ENCODE data around the gene ADAM15. TPM values are rescaled to one million over a fixed set of nuclear protein-coding genes. Genes with fewer than 3 reads are reported as not detected.

Gene ADAM15
- total RNA-seq, 4 donors from 2014 or later: 135 to 194 (median 183) TPM

- no peaks in the 10 kb centered on the region for H3K36me3 ChIP-seq
- 67 to 86% methylated on average over 1 of the region's 1 CpG for WGBS, 2 donors
- no peaks in the 10 kb centered on the region for H3K9me3 ChIP-seq
- TF ChIP-seq POLR2A (IDR thresholded peaks at IDR 0.05) (no peak), CTCF (IDR thresholded peaks at IDR 0.05) (no peak)
- intact Hi-C loops (cut with DNase I): no loop called here
- DNase-seq: no peak
- H3K27ac ChIP-seq: no peak overlapping the region
- H3K27me3 ChIP-seq: peaks cover 0 to 28% (median 12%) of the 10 kb centered on the region in 4 donors
- H3K4me3 ChIP-seq: no peak overlapping the region
- peaks cover 37 to 70% (median 39%) of the 10 kb centered on the region in 3 donors for H3K4me1 ChIP-seq
Measured at GRCh38 chr1:155076371-155076770, 25.3 kb downstream of the ADAM15 start.

GRCh38 chr1:155077346-155077745 is 26.2 kb downstream of the ADAM15 start:
- TF ChIP-seq CTCF (IDR thresholded peaks at IDR 0.05) (no peak), POLR2A (IDR thresholded peaks at IDR 0.05) (no peak)
- Histone ChIP-seq H3K36me3 (no peaks in the 10 kb centered on the region), H3K9me3 (no peaks in the 10 kb centered on the region), H3K4me1 (peaks cover 42 to 70% (median 48%) of the 10 kb centered on the region in 3 donors), H3K27ac (peak overlapping the region; percentile 14 to 82 (median 52)), H3K4me3 (no peak overlapping the region), H3K27me3 (peaks cover 0 to 38% (median 15%) of the 10 kb centered on the region in 4 donors)
- intact Hi-C loops (cut with DNase I): no loop called here
- 89% methylated on average over 3 of the region's 3 CpGs; no CpG with 5 or more reads in 1 of the 2 donors for WGBS, 2 donors
- DNase-seq: no peak

GRCh38 chr1:155077758-155078445 is 26.8 kb downstream of the ADAM15 start:
- H3K36me3 ChIP-seq: no peaks in the 10 kb centered on the region
- peak overlapping the region in 2 of 4 donors; percentile 61 to 65 for H3K4me3 ChIP-seq
- DNase-seq: no peak
- H3K27ac ChIP-seq: peak overlapping the region; percentile 14 to 90 (median 73)
- H3K27me3 ChIP-seq: peaks cover 0 to 44% (median 19%) of the 10 kb centered on the region in 4 donors
- intact Hi-C loops (cut with DNase I): no loop called here
- H3K4me1 ChIP-seq: peaks cover 47 to 70% (median 53%) of the 10 kb centered on the region in 3 donors
- no peak for TF ChIP-seq POLR2A (IDR thresholded peaks at IDR 0.05)
- no peak for TF ChIP-seq CTCF (IDR thresholded peaks at IDR 0.05)
- H3K9me3 ChIP-seq: no peaks in the 10 kb centered on the region
- WGBS, 2 donors: 29% methylated on average over 1 of the region's 4 CpGs; no CpG with 5 or more reads in 1 of the 2 donors

- Histone ChIP-seq H3K36me3 (no peaks in the 10 kb centered on the region), H3K4me1 (peaks cover 54 to 70% (median 55%) of the 10 kb centered on the region in 3 donors), H3K27me3 (peaks cover 0 to 51% (median 20%) of the 10 kb centered on the region in 4 donors), H3K4me3 (peak within 1 kb of the TSS; percentile 61 to 71 (median 64)), H3K9me3 (no peaks in the 10 kb centered on the region), H3K27ac (peak within 1 kb of the TSS; percentile 14 to 90 (median 80))
- peak in 2 of 4 donors; percentile 47 to 77 for TF ChIP-seq POLR2A (IDR thresholded peaks at IDR 0.05)
- TF ChIP-seq CTCF (IDR thresholded peaks at IDR 0.05): no peak
- no peak for DNase-seq
- 11% methylated on average over 1 of the region's 59 CpGs; no CpG with 5 or more reads in 1 of the 2 donors for WGBS, 2 donors
- intact Hi-C loops (cut with DNase I): no loop called here
Measured at GRCh38 chr1:155078469-155079209, 27.5 kb downstream of the ADAM15 start, which contains the start of gene EFNA3. Gene EFNA3, plus strand, starts transcription at chr1:155078837. Its CDS starts 105 bp downstream, at chr1:155078942.

GRCh38 chr1:155079210-155079486 is 28.0 kb downstream of the ADAM15 start:
- no peaks in the 10 kb centered on the region for H3K9me3 ChIP-seq
- H3K27me3 ChIP-seq: peaks cover 0 to 56% (median 20%) of the 10 kb centered on the region in 4 donors
- H3K4me1 ChIP-seq: peaks cover 56 to 70% (median 59%) of the 10 kb centered on the region in 3 donors
- intact Hi-C loops (cut with DNase I): no loop called here
- peak overlapping the region; percentile 61 to 71 (median 64) for H3K4me3 ChIP-seq
- DNase-seq: no peak
- H3K27ac ChIP-seq: peak overlapping the region in 3 of 4 donors; percentile 79 to 90 (median 82)
- no peak for TF ChIP-seq CTCF (IDR thresholded peaks at IDR 0.05)
- H3K36me3 ChIP-seq: no peaks in the 10 kb centered on the region
- WGBS, 2 donors: 0% methylated on average over 1 of the region's 10 CpGs; no CpG with 5 or more reads in 1 of the 2 donors
